Left kidney (tissue), 2 donors: Measurements from ENCODE around the gene SLIT1. TPM values are rescaled to one million over a fixed set of nuclear protein-coding genes. Genes with fewer than 3 reads are reported as not detected.

Source experiments
- DNase-seq: peaks from one replicate; pipeline ENCODE4 v3.0.0-alpha.2; 2013
- polyA plus RNA-seq: library from polyadenylated mRNA; unstranded; fragments of 120-200 nt; gene quantifications from one replicate; pipeline ENCODE4 v1.2.1, GENCODE V29; 2013; ENCODE audit not compliant: insufficient read length

SLIT1 gene
- polyA plus RNA-seq, 1 donor = 9.7 TPM

GRCh38 chr10:97063271-97063982 is 122.3 kb downstream of the SLIT1 start:
- no peak for DNase-seq

- DNase-seq = no peak
Measured at GRCh38 chr10:97062456-97062855, 123.3 kb downstream of the SLIT1 start.

GRCh38 chr10:97062046-97062445 is 123.7 kb downstream of the SLIT1 start:
- DNase-seq = no peak

GRCh38 chr10:97061423-97061822 is 124.3 kb downstream of the SLIT1 start:
- DNase-seq = no peak

- DNase-seq = no peak
Measured at GRCh38 chr10:97060441-97061084, 125.2 kb downstream of the SLIT1 start.

- no peak for DNase-seq
Measured at GRCh38 chr10:97059872-97060205, 125.9 kb downstream of the SLIT1 start.

GRCh38 chr10:97059006-97059871 is 126.5 kb downstream of the SLIT1 start:
- DNase-seq = no peak

GRCh38 chr10:97058521-97058920 is 127.2 kb downstream of the SLIT1 start:
- DNase-seq = no peak

GRCh38 chr10:97057491-97058235 is 128.1 kb downstream of the SLIT1 start:
- DNase-seq = no peak

GRCh38 chr10:97056003-97056630 is 129.6 kb downstream of the SLIT1 start:
- no peak for DNase-seq

GRCh38 chr10:97053276-97053675 is 132.5 kb downstream of the SLIT1 start:
- no peak for DNase-seq

GRCh38 chr10:97050956-97051496 is 134.7 kb downstream of the SLIT1 start:
- no peak for DNase-seq

GRCh38 chr10:97050205-97050745 is 135.5 kb downstream of the SLIT1 start:
- no peak for DNase-seq

- no peak for DNase-seq
Measured at GRCh38 chr10:97049670-97050069, 136.1 kb downstream of the SLIT1 start.

- DNase-seq = no peak
Measured at GRCh38 chr10:97048649-97049427, 136.9 kb downstream of the SLIT1 start.

GRCh38 chr10:97047788-97048187 is 138.0 kb downstream of the SLIT1 start:
- DNase-seq = no peak

- no peak for DNase-seq
Measured at GRCh38 chr10:97047083-97047736, 138.5 kb downstream of the SLIT1 start.

- DNase-seq = no peak
Measured at GRCh38 chr10:97046456-97047082, 139.2 kb downstream of the SLIT1 start.

- DNase-seq = no peak
Measured at GRCh38 chr10:97043563-97043855, 142.2 kb downstream of the SLIT1 start.
